GM23338 (cell line): Measurements from ENCODE around the gene OAS2. TPM values are rescaled to one million over a fixed set of nuclear protein-coding genes. Genes with fewer than 3 reads are reported as not detected.

ENCODE experiments used
- ATAC-seq: fragments of 200-7000 bp; cut with Tn5 transposase; 3 replicates; pipeline ENCODE4 v1.9.1; 2020
- DNase-seq: peaks from one replicate; pipeline ENCODE4 v3.0.0-alpha.2; 2015; ENCODE audit warnings: low spot score
- H2AFZ ChIP-seq: fragments of 200-600 bp; sonication (generic); 2 replicates; pipeline ENCODE4 v1.8.0; 2016; ENCODE audit warnings: antibody characterized with exemption, mild to moderate bottlenecking, moderate library complexity
- H3F3A ChIP-seq: fragments of 200-600 bp; sonication (generic); replicated peaks from 2 replicates; pipeline ENCODE4 v1.8.0; 2017; ENCODE audit warnings: antibody characterized with exemption, mixed run types, low read depth
- H3K27ac ChIP-seq: fragments of 200-600 bp; sonication (generic); 2 replicates; pipeline ENCODE4 v1.6.1; 2016; ENCODE audit warnings: low read depth
- H3K27me3 ChIP-seq: fragments of 200-600 bp; sonication (generic); 2 replicates; pipeline ENCODE4 v1.8.0; 2016; ENCODE audit warnings: mild to moderate bottlenecking, mixed run types, moderate library complexity; ENCODE audit not compliant: insufficient read depth
- H3K36me3 ChIP-seq: fragments of 200-600 bp; sonication (generic); 2 replicates; pipeline ENCODE4 v1.8.0; 2016; ENCODE audit warnings: mild to moderate bottlenecking; ENCODE audit not compliant: insufficient read depth
- H3K4me1 ChIP-seq: fragments of 200-600 bp; sonication (generic); 2 replicates; pipeline ENCODE4 v1.8.0; 2016; ENCODE audit warnings: mild to moderate bottlenecking, moderate library complexity; ENCODE audit not compliant: insufficient read depth
- H3K4me2 ChIP-seq: fragments of 200-600 bp; sonication (generic); 2 replicates; pipeline ENCODE4 v1.7.1; 2017; ENCODE audit warnings: mixed run types
- H3K4me3 ChIP-seq: fragments of 200-600 bp; sonication (generic); 2 replicates; pipeline ENCODE4 v1.6.1; 2016; ENCODE audit warnings: mixed run types
- H3K79me2 ChIP-seq: fragments of 200-600 bp; sonication (generic); replicated peaks from 2 replicates; pipeline ENCODE4 v1.8.0; 2017; ENCODE audit warnings: mild to moderate bottlenecking; ENCODE audit not compliant: insufficient read depth
- H3K9me2 ChIP-seq: fragments of 200-600 bp; sonication (generic); 2 replicates; pipeline ENCODE4 v1.8.0; 2017; ENCODE audit not compliant: insufficient read depth
- H4K20me1 ChIP-seq: fragments of 200-600 bp; sonication (generic); replicated peaks from 2 replicates; pipeline ENCODE4 v1.8.0; 2017; ENCODE audit warnings: mild to moderate bottlenecking; ENCODE audit not compliant: insufficient read depth
- H3K27ac Mint-ChIP-seq: 2 replicates; pipeline ENCODE4 v1.8.0; 2020; ENCODE audit warnings: inconsistent platforms, mild to moderate bottlenecking, moderate library complexity, mixed read lengths
- H3K27me3 Mint-ChIP-seq: 3 replicates; pipeline ENCODE4 v1.8.0; 2022; ENCODE audit warnings: low read depth, mild to moderate bottlenecking, moderate library complexity, mixed read lengths, inconsistent platforms; ENCODE audit not compliant: insufficient read depth, poor library complexity
- H3K36me3 Mint-ChIP-seq: 3 replicates; pipeline ENCODE4 v1.8.0; 2021; ENCODE audit warnings: low read depth, mild to moderate bottlenecking, inconsistent platforms, moderate library complexity, mixed read lengths
- H3K4me1 Mint-ChIP-seq: 3 replicates; pipeline ENCODE4 v1.8.0; 2020; ENCODE audit warnings: mild to moderate bottlenecking, inconsistent platforms, mixed read lengths
- H3K4me3 Mint-ChIP-seq: 3 replicates; pipeline ENCODE4 v1.8.0; 2021; ENCODE audit warnings: moderate library complexity, mild to moderate bottlenecking, inconsistent platforms, mixed read lengths
- H3K9me3 Mint-ChIP-seq: 3 replicates; pipeline ENCODE4 v1.8.0; 2020; ENCODE audit warnings: moderate library complexity, mild to moderate bottlenecking, inconsistent platforms, mixed read lengths
- CREB1 ChIP-seq: fragments of 250-450 bp; sonication (Bioruptor Pico); IDR thresholded peaks from 2 replicates; pipeline ENCODE4 v1.5.0; 2020; ENCODE audit warnings: low read depth, mild to moderate bottlenecking, moderate library complexity
- CTCF ChIP-seq, 2 experiments: fragments of 200-600 bp in 1 of 2; sonication (generic) in 1 of 2; conservative IDR thresholded peaks; 2 replicates each; pipeline versions ENCODE4 v1.5.1 to v1.6.1; 2016 to 2017; ENCODE audit warnings: antibody characterized with exemption in 2 of 2, low read depth in 2 of 2, mild to moderate bottlenecking in 2 of 2, moderate library complexity in 1 of 2
- ETS1 ChIP-seq: IDR thresholded peaks from 2 replicates; pipeline ENCODE4 v1.6.1; 2016; ENCODE audit warnings: antibody characterized with exemption
- EZH2 ChIP-seq: fragments of 200-600 bp; sonication (generic); IDR thresholded peaks from one replicate; pipeline ENCODE4 v1.8.0; 2017; ENCODE audit warnings: antibody characterized with exemption, mild to moderate bottlenecking, low read depth; ENCODE audit not compliant: unreplicated experiment
- EZH2phosphoT487 ChIP-seq: fragments of 200-600 bp; sonication (generic); IDR thresholded peaks from one replicate; pipeline ENCODE4 v1.8.1; 2018; ENCODE audit warnings: antibody characterized with exemption; ENCODE audit not compliant: unreplicated experiment
- JUNB ChIP-seq: IDR thresholded peaks from one replicate; pipeline ENCODE4 v1.6.1; 2016; ENCODE audit warnings: antibody characterized with exemption; ENCODE audit not compliant: unreplicated experiment
- NANOG ChIP-seq: IDR thresholded peaks from 2 replicates; pipeline ENCODE4 v1.6.1; 2016; ENCODE audit warnings: antibody characterized with exemption, borderline replicate concordance
- POLR2AphosphoS5 ChIP-seq: IDR thresholded peaks from 2 replicates; pipeline ENCODE4 v1.6.1; 2016; ENCODE audit warnings: antibody characterized with exemption, low read depth
- REST ChIP-seq: IDR thresholded peaks from one replicate; pipeline ENCODE4 v1.6.1; 2018; ENCODE audit warnings: antibody characterized with exemption; ENCODE audit not compliant: unreplicated experiment
- STAT1 ChIP-seq: IDR thresholded peaks from one replicate; pipeline ENCODE4 v1.6.1; 2016; ENCODE audit warnings: antibody characterized with exemption; ENCODE audit not compliant: unreplicated experiment
- ZNF114 ChIP-seq: fragments of 250-450 bp; sonication (Bioruptor Pico); IDR thresholded peaks from 2 replicates; pipeline ENCODE4 v1.5.0; 2020; ENCODE audit warnings: mild to moderate bottlenecking, moderate library complexity
- ZNF331 ChIP-seq: fragments of 250-450 bp; sonication (Bioruptor Pico); IDR thresholded peaks from 2 replicates; pipeline ENCODE4 v1.5.0; 2020; ENCODE audit warnings: low read depth, mild to moderate bottlenecking, moderate library complexity
- ZNF462 ChIP-seq: fragments of 250-450 bp; sonication (Bioruptor Pico); IDR thresholded peaks from 2 replicates; pipeline ENCODE4 v1.5.0; 2020; ENCODE audit warnings: mild to moderate bottlenecking, moderate library complexity
- polyA plus RNA-seq: library from polyadenylated mRNA; unstranded; fragments of >200 nt; fragmentation: Nextera tagmentation; extraction: Ambion mirVana; gene quantifications from 2 replicates; pipeline ENCODE4 v1.2.1, GENCODE V29; 2016
- total RNA-seq: library from RNA; depleted of rRNA; stranded (reverse); fragments of >200 nt; shearing (Covaris generic); gene quantifications from 2 replicates; pipeline ENCODE4 v1.2.3, GENCODE V29; 2014

The OAS2 gene
- total and polyA plus RNA-seq, 2 experiments from 2014 or later, result 0.10 TPM; not detected in 1

GRCh38 chr12:112961074-112961473 is 17.2 kb upstream of the OAS2 start:
- Mint-ChIP-seq H3K9me3 (peaks cover 44% of the 10 kb centered on the region), H3K4me3 (no peak overlapping the region), H3K36me3 (peaks cover 16% of the 10 kb centered on the region), H3K4me1 (no peaks in the 10 kb centered on the region), H3K27ac (no peak overlapping the region), H3K27me3 (peaks cover 2% of the 10 kb centered on the region)
- Histone ChIP-seq H3K4me2 (no peak overlapping the region), H2AFZ (no peak overlapping the region), H3K9me2 (no peaks in the 10 kb centered on the region), H3K4me1 (no peaks in the 10 kb centered on the region), H3F3A (no peaks in the 10 kb centered on the region), H3K36me3 (peaks cover 6% of the 10 kb centered on the region; the same call in 1 of the 2 replicates), H3K4me3 (no peak overlapping the region), H3K79me2 (no peaks in the 10 kb centered on the region), H3K27me3 (no peaks in the 10 kb centered on the region), H3K27ac (no peak overlapping the region), H4K20me1 (no peaks in the 10 kb centered on the region)
- DNase-seq, result no peak
- TF ChIP-seq EZH2phosphoT487 (no peak), ETS1 (no peak), CTCF (conservative IDR thresholded peaks at IDR 0.05; ENCODE audit: low read depth in 2 of 2) (no peak), STAT1 (no peak), REST (no peak), CREB1 (no peak), POLR2AphosphoS5 (no peak), EZH2 (no peak), ZNF462 (CRISPR knock-in tag) (no peak), ZNF331 (CRISPR knock-in tag) (no peak), NANOG (no peak), JUNB (no peak), ZNF114 (CRISPR knock-in tag) (no peak)
- ATAC-seq, result no peak
